ENCODE data around the gene FHIT.

DNA sequence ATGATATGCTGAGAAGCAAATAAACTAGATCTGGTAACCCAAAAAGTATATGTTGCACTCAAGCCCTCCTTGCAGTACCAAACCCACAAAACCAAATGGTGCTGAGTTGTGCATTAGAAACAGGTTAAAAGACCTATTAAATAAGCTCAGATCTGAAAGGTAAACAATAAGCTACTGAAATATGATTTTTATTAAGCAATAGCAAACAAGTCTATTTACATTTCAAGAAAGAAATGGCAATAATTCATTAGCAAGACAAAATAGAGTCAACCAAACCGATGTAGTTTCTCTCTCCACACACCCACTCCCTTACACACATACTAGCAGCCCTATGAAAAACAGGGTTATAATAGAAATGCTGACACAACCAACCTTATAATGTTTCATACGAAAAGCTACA, 760.3 kb downstream of the FHIT start:
- TF ChIP-seq, protein P1, sequence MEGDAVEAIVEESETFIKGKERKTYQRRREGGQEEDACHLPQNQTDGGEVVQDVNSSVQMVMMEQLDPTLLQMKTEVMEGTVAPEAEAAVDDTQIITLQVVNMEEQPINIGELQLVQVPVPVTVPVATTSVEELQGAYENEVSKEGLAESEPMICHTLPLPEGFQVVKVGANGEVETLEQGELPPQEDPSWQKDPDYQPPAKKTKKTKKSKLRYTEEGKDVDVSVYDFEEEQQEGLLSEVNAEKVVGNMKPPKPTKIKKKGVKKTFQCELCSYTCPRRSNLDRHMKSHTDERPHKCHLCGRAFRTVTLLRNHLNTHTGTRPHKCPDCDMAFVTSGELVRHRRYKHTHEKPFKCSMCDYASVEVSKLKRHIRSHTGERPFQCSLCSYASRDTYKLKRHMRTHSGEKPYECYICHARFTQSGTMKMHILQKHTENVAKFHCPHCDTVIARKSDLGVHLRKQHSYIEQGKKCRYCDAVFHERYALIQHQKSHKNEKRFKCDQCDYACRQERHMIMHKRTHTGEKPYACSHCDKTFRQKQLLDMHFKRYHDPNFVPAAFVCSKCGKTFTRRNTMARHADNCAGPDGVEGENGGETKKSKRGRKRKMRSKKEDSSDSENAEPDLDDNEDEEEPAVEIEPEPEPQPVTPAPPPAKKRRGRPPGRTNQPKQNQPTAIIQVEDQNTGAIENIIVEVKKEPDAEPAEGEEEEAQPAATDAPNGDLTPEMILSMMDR (IDR thresholded peaks at IDR 0.05): no peak
- TF ChIP-seq POLR2A (IDR thresholded peaks at IDR 0.05): no peak
